Neural cell (in vitro differentiated cells): ENCODE data around the gene MAML2.

Experiments
- CTCF ChIP-seq: fragments of 450-650 bp; IDR thresholded peaks from 2 replicates; pipeline ENCODE4 v1.5.1; 2014; ENCODE audit warnings: antibody characterized with exemption, mild to moderate bottlenecking, moderate library complexity; ENCODE audit not compliant: poor library complexity, severe bottlenecking
- EP300 ChIP-seq: fragments of 450-650 bp; conservative IDR thresholded peaks from 2 replicates; pipeline ENCODE4 v1.6.1; 2014; ENCODE audit warnings: antibody characterized with exemption, mild to moderate bottlenecking, moderate library complexity; ENCODE audit not compliant: poor library complexity, severe bottlenecking
- EZH2 ChIP-seq: fragments of 200-600, 300-800 bp; shearing (Covaris generic), sonication (generic); IDR thresholded peaks from 2 replicates; pipeline ENCODE4 v1.6.1; 2014; ENCODE audit warnings: antibody characterized with exemption, low read length, borderline replicate concordance, mild to moderate bottlenecking; ENCODE audit not compliant: insufficient read depth, poor library complexity, severe bottlenecking
- POLR2AphosphoS5 ChIP-seq: IDR thresholded peaks from 2 replicates; pipeline ENCODE4 v1.6.1; 2012
- TF ChIP-seq, protein P1 (sequence below): IDR thresholded peaks from 2 replicates; pipeline ENCODE4 v1.6.1; 2012; ENCODE audit warnings: borderline replicate concordance

DNA sequence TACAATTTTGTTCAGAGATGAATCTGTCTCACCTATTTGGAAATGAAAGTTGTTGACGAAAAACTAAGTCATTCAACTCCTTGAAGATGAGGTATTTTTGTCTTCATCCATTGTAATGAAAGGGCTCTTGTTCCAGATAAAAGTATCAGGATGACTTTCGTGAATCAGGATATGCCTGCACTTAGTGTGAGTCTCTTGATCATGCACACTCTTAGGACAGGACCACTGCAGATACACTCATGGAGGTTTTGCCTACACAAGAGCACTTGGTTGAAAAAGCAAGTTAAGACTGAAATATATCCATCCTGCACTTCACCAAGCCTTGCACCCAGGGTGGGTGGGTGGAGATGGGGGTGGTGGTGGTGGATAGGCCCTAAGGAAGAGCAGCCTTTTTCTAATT is 298.2 kb downstream of the MAML2 start:
- TF ChIP-seq CTCF (no peak), EZH2 (no peak), POLR2AphosphoS5 (no peak), EP300 (no peak)
- TF ChIP-seq, protein P1, sequence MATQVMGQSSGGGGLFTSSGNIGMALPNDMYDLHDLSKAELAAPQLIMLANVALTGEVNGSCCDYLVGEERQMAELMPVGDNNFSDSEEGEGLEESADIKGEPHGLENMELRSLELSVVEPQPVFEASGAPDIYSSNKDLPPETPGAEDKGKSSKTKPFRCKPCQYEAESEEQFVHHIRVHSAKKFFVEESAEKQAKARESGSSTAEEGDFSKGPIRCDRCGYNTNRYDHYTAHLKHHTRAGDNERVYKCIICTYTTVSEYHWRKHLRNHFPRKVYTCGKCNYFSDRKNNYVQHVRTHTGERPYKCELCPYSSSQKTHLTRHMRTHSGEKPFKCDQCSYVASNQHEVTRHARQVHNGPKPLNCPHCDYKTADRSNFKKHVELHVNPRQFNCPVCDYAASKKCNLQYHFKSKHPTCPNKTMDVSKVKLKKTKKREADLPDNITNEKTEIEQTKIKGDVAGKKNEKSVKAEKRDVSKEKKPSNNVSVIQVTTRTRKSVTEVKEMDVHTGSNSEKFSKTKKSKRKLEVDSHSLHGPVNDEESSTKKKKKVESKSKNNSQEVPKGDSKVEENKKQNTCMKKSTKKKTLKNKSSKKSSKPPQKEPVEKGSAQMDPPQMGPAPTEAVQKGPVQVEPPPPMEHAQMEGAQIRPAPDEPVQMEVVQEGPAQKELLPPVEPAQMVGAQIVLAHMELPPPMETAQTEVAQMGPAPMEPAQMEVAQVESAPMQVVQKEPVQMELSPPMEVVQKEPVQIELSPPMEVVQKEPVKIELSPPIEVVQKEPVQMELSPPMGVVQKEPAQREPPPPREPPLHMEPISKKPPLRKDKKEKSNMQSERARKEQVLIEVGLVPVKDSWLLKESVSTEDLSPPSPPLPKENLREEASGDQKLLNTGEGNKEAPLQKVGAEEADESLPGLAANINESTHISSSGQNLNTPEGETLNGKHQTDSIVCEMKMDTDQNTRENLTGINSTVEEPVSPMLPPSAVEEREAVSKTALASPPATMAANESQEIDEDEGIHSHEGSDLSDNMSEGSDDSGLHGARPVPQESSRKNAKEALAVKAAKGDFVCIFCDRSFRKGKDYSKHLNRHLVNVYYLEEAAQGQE, result no peak
